Activated naive CD4-positive, alpha-beta T cell treated with anti-CD3 and anti-CD28 coated beads for 36 hours (primary cell): ENCODE results near the gene CCDC80. TPM values are rescaled to one million over a fixed set of nuclear protein-coding genes. Genes with fewer than 3 reads are reported as not detected.
"Not testable (repeated sequence)": the region's sequence is repeated elsewhere in the genome, so short reads cannot be mapped to it uniquely, and the experiment has no call there.

Experiments
- CTCF ChIA-PET: fragments of 350-600 bp; sonication (Branson Sonifier 250); formaldehyde crosslinking; loops from one replicate; lab custom pipeline; 2021; ENCODE audit warnings: antibody characterized with exemption; lab: Charles Lee
- DNase-seq: peaks from one replicate; pipeline ENCODE4 v3.0.0-alpha.2; 2020
- H3K27ac Mint-ChIP-seq: one replicate; pipeline ENCODE4 v1.8.0; 2021; ENCODE audit warnings: mild to moderate bottlenecking, mixed read lengths
- H3K27me3 Mint-ChIP-seq: one replicate; pipeline ENCODE4 v1.8.0; 2021; ENCODE audit warnings: low read depth, mixed read lengths
- H3K36me3 Mint-ChIP-seq: one replicate; pipeline ENCODE4 v1.8.0; 2021; ENCODE audit warnings: low read depth, mixed read lengths
- H3K4me1 Mint-ChIP-seq: one replicate; pipeline ENCODE4 v1.8.0; 2021; ENCODE audit warnings: low read depth, mixed read lengths
- H3K4me3 Mint-ChIP-seq: one replicate; pipeline ENCODE4 v1.8.0; 2021; ENCODE audit warnings: mild to moderate bottlenecking, moderate library complexity, mixed read lengths
- H3K9me3 Mint-ChIP-seq: one replicate; pipeline ENCODE4 v1.8.0; 2021; ENCODE audit warnings: mixed read lengths
- intact Hi-C: fragments of 100-400 bp; cut with micrococcal nuclease; formaldehyde crosslinking; loops from one replicate; pipeline ENCODE4 v1.15.1; 2023
- total RNA-seq, 2 experiments: library from RNA; stranded (reverse); gene quantifications; one replicate each; pipeline ENCODE4 v1.2.3, GENCODE V29; 2021

CCDC80 gene
- total RNA-seq, 2 experiments from 2014 or later = not detected

DNA sequence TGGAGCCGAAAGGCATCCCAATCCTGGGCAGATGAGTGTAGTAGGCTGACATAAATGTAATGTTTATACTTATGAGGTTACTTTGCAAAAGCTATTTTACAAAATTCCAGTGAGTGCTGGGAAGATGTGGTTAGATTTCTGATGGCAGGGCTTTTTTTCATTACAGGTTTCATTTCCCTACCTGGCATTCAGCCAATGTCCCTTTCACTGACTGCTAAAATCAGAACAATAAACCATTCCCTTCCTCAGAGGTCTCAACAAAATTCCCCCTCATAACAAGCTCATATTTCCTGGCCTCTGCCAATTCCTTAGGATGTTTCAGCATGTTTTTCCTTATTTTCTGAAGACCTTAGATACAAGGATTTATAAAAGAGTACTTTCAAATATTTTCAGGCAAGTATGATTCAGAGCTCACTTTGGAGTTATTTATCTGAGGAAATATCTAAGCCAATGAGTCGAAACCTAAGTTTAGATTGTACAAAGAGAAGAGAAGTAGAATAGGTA, 40.9 kb upstream of the CCDC80 start:
- Mint-ChIP-seq H3K27me3 (no peaks in the 10 kb centered on the region), H3K4me1 (peaks cover 9% of the 10 kb centered on the region), H3K36me3 (no peaks in the 10 kb centered on the region), H3K27ac (no peak overlapping the region), H3K4me3 (no peak overlapping the region), H3K9me3 (no peaks in the 10 kb centered on the region)
- intact Hi-C loops = no loop called here
- DNase-seq = no peak
- CTCF ChIA-PET = no interaction called here

DNA sequence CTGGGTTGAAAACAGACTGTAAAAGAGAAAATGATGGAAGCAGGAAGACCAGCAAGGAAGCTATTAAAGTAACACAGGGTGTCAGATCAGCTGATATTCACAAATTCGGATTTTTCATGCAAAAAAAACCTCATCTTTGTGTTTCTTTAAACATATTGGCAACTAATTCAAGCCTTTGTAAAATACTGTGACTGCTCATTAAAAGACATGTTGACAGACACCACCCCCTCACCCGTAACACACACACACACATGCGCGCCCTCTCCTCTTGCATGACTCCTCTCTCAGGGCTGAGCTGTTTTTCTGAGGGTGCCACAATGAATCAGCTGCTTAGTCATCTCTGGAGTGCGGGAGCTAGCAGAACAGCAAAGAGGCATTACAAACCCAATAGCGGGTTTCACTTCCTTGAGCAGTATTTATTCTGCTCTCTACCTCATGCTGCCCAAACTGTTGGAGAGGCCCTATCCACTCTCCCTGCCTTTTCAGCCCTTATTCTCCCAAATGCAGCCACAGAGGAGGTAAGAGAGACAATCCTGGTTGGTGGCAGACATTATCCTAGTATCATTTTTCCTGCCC, 35.8 kb upstream of the CCDC80 start:
- Mint-ChIP-seq H3K4me3 (peak overlapping the region; percentile 14), H3K4me1 (peaks cover 42% of the 10 kb centered on the region), H3K27ac (peak overlapping the region; percentile 54), H3K9me3 (no peaks in the 10 kb centered on the region), H3K27me3 (peaks cover 14% of the 10 kb centered on the region), H3K36me3 (no peaks in the 10 kb centered on the region)
- CTCF ChIA-PET = no interaction called here
- peak; percentile 97 for DNase-seq
- intact Hi-C loops = loop anchor here (1.0 to 10.0 kb wide), 15 partner anchors 33 to 1132 kb away; partner anchors contain the start of genes ATP6V1A, CD96, NAA50 and SIDT1

DNA sequence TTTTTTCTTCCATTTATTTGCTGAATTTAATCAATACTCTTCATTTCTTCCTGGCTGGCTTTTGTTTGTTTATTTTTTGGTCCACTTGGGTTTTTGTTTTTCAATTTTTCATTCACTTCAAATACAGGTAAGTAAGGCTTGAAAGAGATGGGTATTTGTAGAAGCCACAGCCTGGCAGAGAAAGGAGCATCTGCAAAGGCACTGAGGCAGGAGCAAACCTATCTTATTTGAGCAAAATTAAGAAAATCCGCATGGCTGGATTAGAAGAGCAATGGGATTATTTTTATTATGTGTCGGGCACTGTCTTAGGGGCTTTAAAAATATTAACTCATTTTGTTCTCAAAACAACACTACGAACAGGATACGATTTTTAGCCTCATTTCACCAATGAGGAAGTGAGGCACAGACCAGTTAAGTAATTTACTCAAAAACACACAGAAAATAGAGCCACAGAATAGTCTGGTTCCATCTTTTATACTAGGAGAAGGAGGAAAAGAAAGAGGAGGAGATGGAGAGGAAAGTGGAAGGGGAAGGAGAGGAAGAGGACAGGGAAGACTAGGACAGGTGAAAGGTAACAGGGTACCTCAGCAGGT, 35.1 kb upstream of the CCDC80 start:
- Mint-ChIP-seq H3K9me3 (no peaks in the 10 kb centered on the region), H3K27me3 (peaks cover 15% of the 10 kb centered on the region), H3K4me1 (peaks cover 45% of the 10 kb centered on the region), H3K27ac (no peak overlapping the region), H3K4me3 (peak overlapping the region; percentile 17), H3K36me3 (no peaks in the 10 kb centered on the region)
- CTCF ChIA-PET = no interaction called here
- no peak for DNase-seq
- intact Hi-C loops = loop anchor here (1.0 to 10.0 kb wide), 14 partner anchors 33 to 1131 kb away; partner anchors contain the start of genes ATP6V1A, CD96, NAA50 and SIDT1

DNA sequence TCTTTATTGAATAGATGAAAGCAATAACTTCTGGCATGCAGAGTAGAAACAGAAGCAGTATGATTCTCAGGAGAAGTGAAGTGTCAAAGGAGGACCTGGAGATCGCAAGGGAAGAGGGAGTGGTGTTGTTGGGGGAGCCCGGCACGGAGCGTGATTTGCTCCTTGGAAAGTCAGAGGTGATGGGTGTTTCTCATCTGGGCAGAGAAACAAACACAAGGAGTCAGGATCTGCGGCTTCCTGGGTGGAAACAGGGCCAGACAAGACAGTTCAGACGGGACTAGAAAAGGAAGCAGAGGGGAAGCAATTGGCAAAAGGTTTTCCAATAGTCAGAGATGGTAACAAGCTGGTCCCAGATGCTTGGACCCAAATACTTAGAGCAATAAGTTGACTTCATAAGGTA, 34.4 kb upstream of the CCDC80 start:
- H3K27me3 Mint-ChIP-seq = peaks cover 15% of the 10 kb centered on the region
- H3K27ac Mint-ChIP-seq = no peak overlapping the region
- intact Hi-C loops = loop anchor here (5.0 to 10.0 kb wide), 6 partner anchors 373 to 1131 kb away; partner anchors contain the start of genes ATP6V1A, CD96, NAA50 and SIDT1
- DNase-seq = no peak
- H3K4me3 Mint-ChIP-seq = no peak overlapping the region
- CTCF ChIA-PET = no interaction called here
- no peaks in the 10 kb centered on the region for H3K9me3 Mint-ChIP-seq
- H3K4me1 Mint-ChIP-seq = peaks cover 45% of the 10 kb centered on the region
- H3K36me3 Mint-ChIP-seq = no peaks in the 10 kb centered on the region

DNA sequence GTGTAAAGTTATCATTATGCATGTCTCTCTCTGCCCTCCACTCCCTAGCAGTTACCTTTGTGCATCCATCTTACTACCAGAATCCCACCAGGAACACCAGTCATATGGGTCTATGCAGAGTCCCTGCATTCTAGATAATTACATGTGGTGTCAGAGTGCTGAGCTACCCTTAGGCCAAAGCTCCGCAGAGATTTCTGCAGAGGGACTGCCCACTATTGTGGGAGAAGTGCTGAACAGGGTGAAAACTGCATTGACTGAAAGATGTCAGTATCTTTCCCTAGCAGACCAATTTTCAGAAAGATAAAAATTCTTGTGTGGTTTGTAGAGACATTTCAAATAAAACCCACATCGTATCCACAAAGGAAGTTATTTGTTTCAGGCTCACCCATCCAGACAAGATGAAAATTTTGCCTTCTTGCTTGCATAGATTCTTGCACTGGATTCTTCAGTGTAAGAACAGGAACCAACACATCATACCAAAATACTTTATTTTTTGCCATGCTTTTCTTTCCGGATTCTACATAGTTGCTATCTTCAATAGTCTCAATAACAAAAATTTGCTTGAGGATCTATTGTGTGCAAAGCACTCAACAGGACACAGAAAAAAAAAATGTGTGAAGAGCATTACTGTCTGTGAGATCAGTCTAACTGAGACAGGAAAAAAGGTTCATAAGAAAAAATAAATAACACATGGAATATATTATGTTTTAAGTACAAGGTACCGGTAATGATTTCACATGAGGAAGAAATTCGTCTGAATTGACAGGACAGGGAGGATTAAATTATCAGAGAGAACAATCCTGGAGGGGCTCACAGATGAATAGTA, 32.0 kb upstream of the CCDC80 start:
- peak overlapping the region; percentile 31 for H3K27ac Mint-ChIP-seq
- H3K4me1 Mint-ChIP-seq = peaks cover 45% of the 10 kb centered on the region
- DNase-seq = no peak
- H3K27me3 Mint-ChIP-seq = peaks cover 15% of the 10 kb centered on the region
- no peak overlapping the region for H3K4me3 Mint-ChIP-seq
- no peaks in the 10 kb centered on the region for H3K9me3 Mint-ChIP-seq
- intact Hi-C loops = loop anchor here (10.0 kb wide), 3 partner anchors 862 to 1128 kb away; partner anchors contain the start of genes ATP6V1A, CD96, NAA50 and SIDT1
- H3K36me3 Mint-ChIP-seq = no peaks in the 10 kb centered on the region
- CTCF ChIA-PET = interaction anchor here (1.0 kb wide), 1 partner anchor 30 kb away, joined by 3 read pairs; no protein-coding TSS in a partner anchor

DNA sequence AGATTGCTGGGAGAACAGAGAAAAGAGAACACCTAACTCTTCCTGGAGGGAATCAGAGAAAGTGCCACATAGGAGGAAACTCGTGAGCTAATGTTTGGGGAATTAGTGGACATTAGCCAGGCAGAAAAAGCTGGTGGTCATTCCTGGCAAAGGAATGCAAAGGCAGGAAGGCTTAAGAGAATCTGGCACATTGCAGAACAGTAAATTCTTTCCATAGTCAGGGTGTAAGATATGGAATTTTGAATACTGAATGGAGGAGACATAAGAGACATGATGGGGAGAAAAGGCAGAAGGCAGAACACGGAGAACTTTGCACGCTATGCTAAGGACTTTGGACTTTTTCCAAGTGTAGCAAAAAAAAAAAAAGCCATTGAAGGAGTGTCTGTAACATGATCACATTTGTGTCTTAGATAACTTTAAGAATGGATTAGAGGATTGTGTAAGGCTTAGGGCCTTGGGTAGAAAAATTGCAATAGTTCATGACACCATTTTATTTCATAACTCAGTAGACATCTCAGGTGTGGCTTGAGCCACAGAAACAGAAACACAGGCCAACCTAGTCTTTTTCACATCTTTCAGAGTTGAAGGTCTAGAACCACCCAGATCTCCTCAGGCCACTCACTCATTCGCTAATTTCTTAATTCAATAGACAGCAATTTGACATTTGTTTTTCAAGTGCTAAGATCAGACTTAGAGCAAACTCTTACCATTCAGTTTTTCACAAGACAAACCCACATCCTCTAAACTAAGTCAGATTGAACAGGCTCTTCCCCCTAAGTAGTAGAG, 31.2 kb upstream of the CCDC80 start:
- CTCF ChIA-PET = interaction anchor here (0.9 to 1.0 kb wide), 3 partner anchors 19 to 301 kb away, joined by 3 read pairs; no protein-coding TSS in a partner anchor
- Mint-ChIP-seq H3K27me3 (peaks cover 15% of the 10 kb centered on the region), H3K9me3 (no peaks in the 10 kb centered on the region), H3K4me1 (peaks cover 39% of the 10 kb centered on the region), H3K4me3 (no peak overlapping the region), H3K36me3 (no peaks in the 10 kb centered on the region), H3K27ac (peak overlapping the region; percentile 31)
- no peak for DNase-seq
- intact Hi-C loops = loop anchor here (10.0 kb wide), 3 partner anchors 863 to 1127 kb away; partner anchors contain the start of genes ATP6V1A, CD96, NAA50 and SIDT1

DNA sequence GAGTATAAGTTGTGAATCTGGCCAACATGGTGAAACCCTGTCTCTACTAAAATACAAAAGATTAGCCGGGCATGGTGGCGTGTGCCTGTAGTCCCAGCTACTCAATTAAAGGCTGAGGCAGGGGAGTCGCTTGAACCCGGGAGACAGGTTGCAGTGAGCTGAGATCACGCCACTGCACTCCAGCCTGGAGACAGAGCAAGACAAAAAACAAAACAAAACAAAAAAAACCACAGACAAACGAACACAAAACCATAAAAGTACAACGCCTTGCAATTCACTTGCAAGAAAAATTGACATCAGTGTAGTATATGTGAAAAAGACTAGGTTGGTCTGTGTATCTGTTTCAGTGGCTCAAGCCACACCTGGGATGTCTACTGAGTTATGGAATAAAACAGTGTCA, 29.9 kb upstream of the CCDC80 start:
- CTCF ChIA-PET = no interaction called here
- Mint-ChIP-seq H3K27ac (no peak overlapping the region), H3K9me3 (no peaks in the 10 kb centered on the region)

DNA sequence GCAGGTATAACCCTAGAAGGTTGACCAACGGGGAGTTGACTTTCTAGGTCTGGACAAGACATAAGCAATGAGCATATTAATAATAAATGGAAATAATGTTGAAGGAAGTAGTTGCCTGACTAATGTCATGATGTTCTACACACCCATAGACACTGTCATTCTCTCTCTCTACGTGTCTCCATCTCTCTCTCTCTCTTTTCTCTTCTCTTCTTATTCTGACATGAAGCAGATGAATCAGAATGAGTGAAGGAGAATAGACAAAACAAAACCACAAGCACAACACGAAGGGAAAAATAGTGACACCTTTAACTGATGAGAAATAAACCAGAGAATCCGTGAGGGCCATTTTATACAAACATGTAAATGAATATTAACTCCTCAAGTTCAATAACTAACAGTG, 26.7 kb upstream of the CCDC80 start:
- H3K9me3 Mint-ChIP-seq = no peaks in the 10 kb centered on the region
- CTCF ChIA-PET = no interaction called here
- no peak for DNase-seq
- intact Hi-C loops = no loop called here
- H3K27ac Mint-ChIP-seq = no peak overlapping the region
- H3K4me3 Mint-ChIP-seq = no peak overlapping the region
- peaks cover 12% of the 10 kb centered on the region for H3K4me1 Mint-ChIP-seq
- no peaks in the 10 kb centered on the region for H3K36me3 Mint-ChIP-seq
- H3K27me3 Mint-ChIP-seq = peaks cover 2% of the 10 kb centered on the region

More for the DNA sequence above, 29.9 kb upstream of the CCDC80 start:
- intact Hi-C loops = loop anchor here (10.0 kb wide), 3 partner anchors 864 to 1126 kb away; partner anchors contain the start of genes ATP6V1A, CD96, NAA50 and SIDT1
- no peak overlapping the region for H3K4me3 Mint-ChIP-seq
- H3K36me3 Mint-ChIP-seq = no peaks in the 10 kb centered on the region
- peaks cover 26% of the 10 kb centered on the region for H3K4me1 Mint-ChIP-seq
- no peak for DNase-seq
- peaks cover 15% of the 10 kb centered on the region for H3K27me3 Mint-ChIP-seq

DNA sequence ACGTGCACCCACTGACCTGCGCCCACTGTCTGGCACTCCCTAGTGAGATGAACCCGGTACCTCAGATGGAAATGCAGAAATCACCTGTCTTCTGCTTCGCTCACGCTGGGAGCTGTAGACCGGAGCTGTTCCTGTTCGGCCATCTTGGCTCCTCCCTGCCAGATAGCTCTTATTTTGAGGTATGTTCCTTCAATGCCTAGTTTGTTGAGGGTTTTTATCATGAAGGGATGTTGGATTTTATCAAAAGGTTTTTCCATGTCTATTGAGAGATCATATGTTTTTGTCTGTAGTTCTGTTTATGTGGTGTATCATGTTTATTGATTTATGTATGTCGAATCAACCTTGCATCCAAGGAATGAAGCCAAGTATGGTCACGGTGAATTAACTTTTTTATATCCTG, 24.1 kb upstream of the CCDC80 start:
- not testable (repeated sequence) for H3K4me3 Mint-ChIP-seq, H3K27ac Mint-ChIP-seq
- CTCF ChIA-PET = interaction anchor here (1.0 kb wide), 1 partner anchor 14 kb away, joined by 3 read pairs; no protein-coding TSS in a partner anchor

DNA sequence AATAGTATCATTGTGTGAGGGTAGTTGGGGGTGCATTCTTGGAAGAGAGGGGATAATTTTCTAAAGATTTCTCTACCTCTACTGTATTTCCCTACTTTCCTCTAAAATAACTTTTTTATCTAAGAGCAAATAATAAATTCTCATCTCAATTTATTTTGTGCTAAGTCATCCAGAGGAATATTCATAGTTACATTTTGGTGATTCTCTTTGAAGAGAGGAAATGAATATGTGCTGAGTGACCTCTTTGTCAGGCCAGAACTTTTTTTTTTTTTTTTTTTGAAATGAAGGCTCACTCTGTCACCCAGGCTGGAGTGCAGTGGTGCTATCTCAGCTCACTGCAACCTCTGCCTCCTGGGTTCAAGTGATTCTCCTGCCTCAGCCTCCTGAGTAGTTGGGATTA, 15.1 kb upstream of the CCDC80 start:
- intact Hi-C loops = no loop called here
- H3K4me1 Mint-ChIP-seq = no peaks in the 10 kb centered on the region
- no peaks in the 10 kb centered on the region for H3K36me3 Mint-ChIP-seq
- H3K27ac Mint-ChIP-seq = no peak overlapping the region
- no peak for DNase-seq
- CTCF ChIA-PET = no interaction called here
- no peak overlapping the region for H3K4me3 Mint-ChIP-seq
- H3K27me3 Mint-ChIP-seq = no peaks in the 10 kb centered on the region
- H3K9me3 Mint-ChIP-seq = peaks cover 1% of the 10 kb centered on the region

More for the DNA sequence above, 24.1 kb upstream of the CCDC80 start:
- intact Hi-C loops, H3K36me3 Mint-ChIP-seq, H3K9me3 Mint-ChIP-seq, DNase-seq, H3K4me1 Mint-ChIP-seq, H3K27me3 Mint-ChIP-seq: not testable (repeated sequence)

DNA sequence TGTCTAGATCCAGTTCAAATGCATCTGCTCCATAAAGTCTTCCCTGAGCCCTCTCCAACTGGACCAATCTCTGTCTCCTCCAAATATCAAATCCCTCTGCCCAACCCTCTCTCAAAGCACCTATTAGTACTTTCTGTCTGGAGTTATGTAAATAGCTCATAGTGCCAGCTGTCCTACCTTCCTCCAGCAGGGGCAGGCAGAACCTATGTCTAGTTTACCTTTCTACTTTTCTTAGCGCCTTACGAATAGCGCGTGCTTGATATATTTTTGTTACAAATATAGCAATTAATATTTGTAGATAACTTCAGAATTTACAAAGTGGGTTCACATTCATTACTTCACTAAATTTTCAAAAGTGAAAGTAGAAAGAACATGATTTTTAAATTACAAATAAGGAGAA, 14.0 kb upstream of the CCDC80 start:
- intact Hi-C loops = no loop called here
- Mint-ChIP-seq H3K27ac (no peak overlapping the region), H3K27me3 (no peaks in the 10 kb centered on the region), H3K4me3 (no peak overlapping the region), H3K36me3 (no peaks in the 10 kb centered on the region), H3K9me3 (no peaks in the 10 kb centered on the region), H3K4me1 (no peaks in the 10 kb centered on the region)
- no peak for DNase-seq
- CTCF ChIA-PET = interaction anchor here (1.1 to 4.5 kb wide), 3 partner anchors 11 to 80 kb away, joined by 5 to 33 read pairs (median 7); no protein-coding TSS in a partner anchor
